ENCODE results near the gene LTA4H.

DNA sequence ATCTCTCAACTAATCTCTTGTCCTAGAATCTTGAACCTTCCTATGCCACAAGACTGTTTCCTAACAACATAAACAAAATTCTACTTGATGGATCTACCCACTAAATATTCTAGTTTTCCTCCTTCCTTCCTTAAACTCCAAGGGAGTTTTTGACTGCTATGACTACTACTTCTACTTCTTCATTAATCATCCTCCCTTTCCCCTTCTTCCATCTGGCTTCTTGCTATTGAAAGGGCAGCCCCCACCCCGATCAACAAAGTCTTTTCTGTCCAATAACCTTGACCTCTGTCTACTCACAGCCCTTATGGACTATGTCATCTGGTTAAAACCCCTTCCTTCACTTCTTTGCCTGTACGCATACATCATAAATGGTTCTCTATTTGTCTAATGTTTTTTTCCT lies 5.6 kb downstream of the LTA4H start:
- TF ChIP-seq, protein P1, sequence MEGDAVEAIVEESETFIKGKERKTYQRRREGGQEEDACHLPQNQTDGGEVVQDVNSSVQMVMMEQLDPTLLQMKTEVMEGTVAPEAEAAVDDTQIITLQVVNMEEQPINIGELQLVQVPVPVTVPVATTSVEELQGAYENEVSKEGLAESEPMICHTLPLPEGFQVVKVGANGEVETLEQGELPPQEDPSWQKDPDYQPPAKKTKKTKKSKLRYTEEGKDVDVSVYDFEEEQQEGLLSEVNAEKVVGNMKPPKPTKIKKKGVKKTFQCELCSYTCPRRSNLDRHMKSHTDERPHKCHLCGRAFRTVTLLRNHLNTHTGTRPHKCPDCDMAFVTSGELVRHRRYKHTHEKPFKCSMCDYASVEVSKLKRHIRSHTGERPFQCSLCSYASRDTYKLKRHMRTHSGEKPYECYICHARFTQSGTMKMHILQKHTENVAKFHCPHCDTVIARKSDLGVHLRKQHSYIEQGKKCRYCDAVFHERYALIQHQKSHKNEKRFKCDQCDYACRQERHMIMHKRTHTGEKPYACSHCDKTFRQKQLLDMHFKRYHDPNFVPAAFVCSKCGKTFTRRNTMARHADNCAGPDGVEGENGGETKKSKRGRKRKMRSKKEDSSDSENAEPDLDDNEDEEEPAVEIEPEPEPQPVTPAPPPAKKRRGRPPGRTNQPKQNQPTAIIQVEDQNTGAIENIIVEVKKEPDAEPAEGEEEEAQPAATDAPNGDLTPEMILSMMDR (IDR thresholded peaks at IDR 0.05) = no peak
- no peak for TF ChIP-seq POLR2A (IDR thresholded peaks at IDR 0.05)
